Gastrocnemius medialis (tissue), 4 donors: ENCODE results near the gene SERPINA3.

ENCODE experiments used
- POLR2A ChIP-seq, 2 donors: fragments of 450-650 bp; IDR thresholded peaks; one replicate each; pipeline ENCODE4 v1.6.1; 2017; ENCODE audit warnings: antibody characterized with exemption in 2 of 2, mild to moderate bottlenecking in 2 of 2, moderate library complexity in 2 of 2
- TF ChIP-seq, protein P1 (sequence below), 5 experiments: fragments of 450-650 bp in 3 of 5; fragments of 200-600 bp in 2 of 5; sonication (generic) in 2 of 5; IDR thresholded peaks in 4 of 5; conservative IDR thresholded peaks in 1 of 5; 1 replicate in 4 of 5; 2 replicates in 1 of 5; pipeline ENCODE4 v1.5.1; 2016 to 2019; ENCODE audit warnings: antibody characterized with exemption in 5 of 5, mild to moderate bottlenecking in 3 of 5, moderate library complexity in 3 of 5

DNA sequence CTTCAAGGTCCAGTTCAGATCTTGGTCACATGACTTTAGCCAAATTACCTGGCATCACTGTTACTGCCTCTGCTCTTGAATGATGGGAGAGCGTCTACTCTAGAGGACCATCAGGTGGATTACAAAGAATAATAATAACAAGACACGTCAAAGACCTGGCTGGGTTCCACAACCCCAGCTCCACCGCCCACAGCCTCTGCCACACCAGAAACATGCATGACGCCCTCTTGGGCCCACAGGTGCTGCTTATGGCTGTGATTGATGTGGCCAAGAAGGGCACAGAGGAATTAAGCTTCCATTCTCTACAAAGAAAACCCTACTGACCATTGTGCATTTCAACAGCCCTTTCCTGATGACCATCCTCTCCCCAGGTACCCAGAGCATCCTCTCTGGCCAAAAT, 18.2 kb downstream of the SERPINA3 start:
- TF ChIP-seq, protein P1, sequence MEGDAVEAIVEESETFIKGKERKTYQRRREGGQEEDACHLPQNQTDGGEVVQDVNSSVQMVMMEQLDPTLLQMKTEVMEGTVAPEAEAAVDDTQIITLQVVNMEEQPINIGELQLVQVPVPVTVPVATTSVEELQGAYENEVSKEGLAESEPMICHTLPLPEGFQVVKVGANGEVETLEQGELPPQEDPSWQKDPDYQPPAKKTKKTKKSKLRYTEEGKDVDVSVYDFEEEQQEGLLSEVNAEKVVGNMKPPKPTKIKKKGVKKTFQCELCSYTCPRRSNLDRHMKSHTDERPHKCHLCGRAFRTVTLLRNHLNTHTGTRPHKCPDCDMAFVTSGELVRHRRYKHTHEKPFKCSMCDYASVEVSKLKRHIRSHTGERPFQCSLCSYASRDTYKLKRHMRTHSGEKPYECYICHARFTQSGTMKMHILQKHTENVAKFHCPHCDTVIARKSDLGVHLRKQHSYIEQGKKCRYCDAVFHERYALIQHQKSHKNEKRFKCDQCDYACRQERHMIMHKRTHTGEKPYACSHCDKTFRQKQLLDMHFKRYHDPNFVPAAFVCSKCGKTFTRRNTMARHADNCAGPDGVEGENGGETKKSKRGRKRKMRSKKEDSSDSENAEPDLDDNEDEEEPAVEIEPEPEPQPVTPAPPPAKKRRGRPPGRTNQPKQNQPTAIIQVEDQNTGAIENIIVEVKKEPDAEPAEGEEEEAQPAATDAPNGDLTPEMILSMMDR (IDR thresholded peaks at IDR 0.05 in 4 of 5, conservative IDR thresholded peaks at IDR 0.05 in 1 of 5), result no peak
- TF ChIP-seq POLR2A (IDR thresholded peaks at IDR 0.05), result no peak
